Right atrium auricular region (tissue), 2 donors: Measurements from ENCODE around the gene ADISSP. TPM values are rescaled to one million over a fixed set of nuclear protein-coding genes. Genes with fewer than 3 reads are reported as not detected.

Source experiments
- DNase-seq: peaks from one replicate; pipeline ENCODE4 v3.0.0-alpha.2; 2019; ENCODE audit warnings: low spot score
- H3K27ac ChIP-seq, 2 donors: fragments of 200-600 bp; sonication (generic); 1 replicate in 1 of 2; 2 replicates in 1 of 2; pipeline ENCODE4 v1.5.1; 2016 to 2019
- H3K27me3 ChIP-seq, 2 donors: fragments of 200-600 bp; sonication (generic); one replicate each; pipeline versions ENCODE4 v1.5.1 to v1.6.0; 2017 to 2019
- H3K36me3 ChIP-seq: fragments of 200-600 bp; sonication (generic); one replicate; pipeline ENCODE4 v1.5.1; 2016
- H3K4me1 ChIP-seq, 2 donors: fragments of 200-600 bp; sonication (generic); one replicate each; pipeline versions ENCODE4 v1.5.1 to v1.6.0; 2017 to 2019
- H3K4me3 ChIP-seq, 2 donors: fragments of 200-600 bp; sonication (generic); 1 replicate in 1 of 2; 2 replicates in 1 of 2; pipeline ENCODE4 v1.5.1; 2017 to 2019; ENCODE audit warnings: mild to moderate bottlenecking in 1 of 2, moderate library complexity in 1 of 2
- H3K9me3 ChIP-seq, 2 donors: fragments of 200-600 bp; sonication (generic); one replicate each; pipeline ENCODE4 v1.5.1; 2019
- CTCF ChIP-seq, 2 donors: fragments of 200-600 bp; sonication (generic); IDR thresholded peaks; one replicate each; pipeline ENCODE4 v1.5.1; 2019; ENCODE audit warnings: antibody characterized with exemption in 2 of 2
- total RNA-seq, 2 donors: library from RNA; depleted of rRNA; stranded (reverse); fragments of >200 nt; gene quantifications; one replicate each; pipeline ENCODE4 v1.1.0, GENCODE V29; 2016

Gene ADISSP
- total RNA-seq, 2 donors from 2014 or later = 10.8 to 11.2 TPM

GRCh38 chr20:3785240-3786125 lies 17.9 kb upstream of the ADISSP start:
- Histone ChIP-seq H3K4me1 (peaks cover 0 to 45% of the 10 kb centered on the region in 2 donors), H3K36me3 (peaks cover 6% of the 10 kb centered on the region), H3K4me3 (peak overlapping the region; percentile 45 to 64), H3K27ac (peak overlapping the region; percentile 74 to 87), H3K9me3 (no peaks in the 10 kb centered on the region), H3K27me3 (no peaks in the 10 kb centered on the region)
- TF ChIP-seq CTCF (IDR thresholded peaks at IDR 0.05) = no peak
- no peak for DNase-seq

- no peak for DNase-seq
- H3K9me3 ChIP-seq = no peaks in the 10 kb centered on the region
- peak overlapping the region; percentile 45 to 64 for H3K4me3 ChIP-seq
- TF ChIP-seq CTCF (IDR thresholded peaks at IDR 0.05) = no peak
- no peak overlapping the region for H3K27ac ChIP-seq
- H3K36me3 ChIP-seq = peaks cover 6% of the 10 kb centered on the region
- H3K27me3 ChIP-seq = no peaks in the 10 kb centered on the region
- H3K4me1 ChIP-seq = peaks cover 0 to 45% of the 10 kb centered on the region in 2 donors
These were observed 17.3 kb upstream of the ADISSP start for GRCh38 chr20:3784863-3785239.

GRCh38 chr20:3784216-3784853 lies 16.8 kb upstream of the ADISSP start:
- Histone ChIP-seq H3K36me3 (peaks cover 6% of the 10 kb centered on the region), H3K4me1 (peaks cover 0 to 45% of the 10 kb centered on the region in 2 donors), H3K4me3 (peak overlapping the region in 1 of 2 donors; percentile 64)

DNA sequence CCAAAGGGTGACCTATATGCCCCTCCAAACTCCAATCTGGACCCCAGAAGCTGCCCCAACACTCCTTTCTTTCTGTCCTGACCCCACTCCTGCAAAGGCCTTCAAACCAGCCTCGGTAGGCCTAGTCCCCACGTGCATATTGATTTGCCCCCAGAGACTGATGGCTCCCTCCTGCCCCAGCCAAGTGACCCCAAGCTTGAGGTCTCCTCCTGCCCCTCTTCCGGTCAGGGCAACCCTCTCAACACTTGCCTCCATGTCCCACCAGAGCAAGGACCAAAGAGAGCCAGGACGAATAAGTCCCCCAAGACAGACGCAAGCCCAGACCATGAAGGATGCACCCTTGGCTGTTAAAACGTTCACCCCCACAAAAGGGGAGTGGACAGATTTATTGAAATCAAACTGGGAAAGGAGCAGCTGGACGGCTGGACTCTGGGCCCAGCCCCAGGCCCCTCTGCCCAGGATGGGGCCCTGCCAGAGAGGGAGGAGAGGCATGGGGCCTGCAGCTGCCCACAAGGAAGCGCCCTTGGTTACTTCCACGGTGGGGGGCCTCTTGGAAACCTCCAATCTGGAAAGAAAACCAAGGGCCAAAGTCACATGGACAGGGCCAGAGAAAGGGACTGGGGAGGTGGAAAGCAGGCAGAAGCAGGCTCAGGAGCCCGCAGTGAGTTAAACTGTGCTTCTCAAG lies 16.1 kb upstream of the ADISSP start:
- DNase-seq = no peak
- Histone ChIP-seq H3K27me3 (no peaks in the 10 kb centered on the region), H3K4me3 (no peak overlapping the region), H3K9me3 (no peaks in the 10 kb centered on the region), H3K27ac (no peak overlapping the region), H3K36me3 (peaks cover 6% of the 10 kb centered on the region), H3K4me1 (peaks cover 0 to 47% of the 10 kb centered on the region in 2 donors)
- no peak for TF ChIP-seq CTCF (IDR thresholded peaks at IDR 0.05)

More at GRCh38 chr20:3784216-3784853, 16.8 kb upstream of the ADISSP start:
- no peak for DNase-seq
- no peak for TF ChIP-seq CTCF (IDR thresholded peaks at IDR 0.05)
- Histone ChIP-seq H3K27me3 (no peaks in the 10 kb centered on the region), H3K9me3 (no peaks in the 10 kb centered on the region), H3K27ac (no peak overlapping the region)

DNA sequence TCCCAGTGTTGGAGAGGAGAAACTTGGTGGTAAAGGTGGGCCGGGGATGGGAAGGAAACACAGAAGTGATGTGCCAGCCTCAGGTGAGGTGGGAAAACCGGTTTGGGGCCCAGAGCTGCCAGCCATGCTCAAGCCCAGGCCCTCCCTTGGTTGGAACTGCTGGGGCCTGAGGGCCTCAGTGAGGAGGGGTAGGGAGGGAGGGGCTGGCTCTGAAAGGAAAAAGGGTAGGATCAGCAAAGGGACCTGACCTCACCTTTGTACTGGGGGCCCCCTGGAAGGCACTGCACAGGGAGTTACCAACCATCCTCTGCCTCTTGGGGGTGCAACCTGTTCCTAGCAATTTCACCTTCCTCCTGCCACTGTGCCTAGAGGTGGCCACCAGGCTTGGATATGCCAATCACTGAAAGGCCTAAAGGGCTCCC lies 15.5 kb upstream of the ADISSP start:
- peaks cover 6% of the 10 kb centered on the region for H3K36me3 ChIP-seq
- no peak overlapping the region for H3K27ac ChIP-seq
- TF ChIP-seq CTCF (IDR thresholded peaks at IDR 0.05) = no peak
- H3K27me3 ChIP-seq = no peaks in the 10 kb centered on the region
- no peak for DNase-seq
- peaks cover 0 to 52% of the 10 kb centered on the region in 2 donors for H3K4me1 ChIP-seq
- no peak overlapping the region for H3K4me3 ChIP-seq
- H3K9me3 ChIP-seq = no peaks in the 10 kb centered on the region
